Upper lobe of right lung (tissue), 1 donor: ENCODE results near the gene NDUFS6. TPM values are rescaled to one million over a fixed set of nuclear protein-coding genes. Genes with fewer than 3 reads are reported as not detected.

ENCODE experiments used
- ATAC-seq: fragments of 200-7000 bp; cut with Tn5 transposase; one replicate; pipeline ENCODE4 v1.9.1; 2020; ENCODE audit warnings: mild to moderate bottlenecking, moderate library complexity
- DNase-seq: peaks from one replicate; pipeline ENCODE4 v3.0.0-alpha.2; 2020
- H3K27ac ChIP-seq: fragments of 200-600 bp; one replicate; pipeline ENCODE4 v1.8.0; 2022
- H3K27me3 ChIP-seq: fragments of 200-600 bp; one replicate; pipeline ENCODE4 v1.8.0; 2022; ENCODE audit warnings: mild to moderate bottlenecking
- H3K36me3 ChIP-seq: fragments of 200-600 bp; one replicate; pipeline ENCODE4 v1.8.0; 2022
- H3K4me1 ChIP-seq: fragments of 200-600 bp; one replicate; pipeline ENCODE4 v1.8.0; 2022
- H3K4me3 ChIP-seq: fragments of 200-600 bp; one replicate; pipeline ENCODE4 v1.8.0; 2022; ENCODE audit warnings: mild to moderate bottlenecking
- H3K9me3 ChIP-seq: fragments of 200-600 bp; one replicate; pipeline ENCODE4 v1.8.0; 2022
- CTCF ChIP-seq: fragments of 200-600 bp; IDR thresholded peaks from one replicate; pipeline ENCODE4 v1.8.0; 2022; ENCODE audit warnings: antibody characterized with exemption
- intact Hi-C: fragments of 100-400 bp; cut with DNase I; formaldehyde crosslinking; loops from one replicate; pipeline ENCODE4 v1.11.0; 2022
- total RNA-seq: library from RNA; stranded (reverse); fragmentation: NEBNext Ultra II Directional; extraction: Animal tissue kit (Norgen Biotek cat#: 25700); gene quantifications from one replicate; pipeline ENCODE4 v1.2.1, GENCODE V29; 2021
- donor health status: DM: no; HTN: yes; CAD: no; lungs with severe emphysema.

The NDUFS6 gene
- total RNA-seq, 1 donor from 2014 or later = 23.5 TPM

DNA sequence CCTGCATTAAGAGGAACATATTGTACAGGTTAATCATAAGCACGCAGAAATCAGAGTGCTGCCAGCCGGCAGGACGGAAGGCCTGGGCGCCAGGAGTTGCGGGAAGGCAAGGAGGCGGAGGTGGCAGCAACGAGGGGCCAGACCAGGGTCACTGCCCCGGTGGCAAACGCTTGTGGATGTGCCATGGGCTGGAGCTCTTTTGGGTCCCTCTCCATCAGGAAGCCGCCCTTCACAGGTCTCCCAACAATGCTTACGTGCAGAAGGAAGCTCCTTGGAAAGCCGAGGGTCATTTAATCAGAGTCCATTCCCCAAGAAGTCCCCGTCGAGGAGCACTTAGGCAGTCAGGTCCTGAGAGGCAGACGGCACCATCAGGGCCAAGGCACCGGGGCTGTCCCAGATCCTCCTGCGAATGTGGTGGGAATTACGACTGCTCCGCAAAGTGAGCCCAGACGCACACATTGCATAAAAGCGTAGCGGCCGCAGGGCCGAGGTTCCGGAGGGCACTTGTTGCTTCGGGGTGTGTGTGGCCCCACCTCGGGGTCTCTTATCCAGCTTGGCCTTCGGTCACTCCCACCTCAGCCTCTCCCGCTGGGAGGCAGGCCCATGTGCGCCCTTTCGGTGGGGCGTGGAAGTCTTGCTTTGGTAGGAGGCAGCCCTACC is 22.1 kb upstream of the NDUFS6 start:
- no peak for DNase-seq

DNA sequence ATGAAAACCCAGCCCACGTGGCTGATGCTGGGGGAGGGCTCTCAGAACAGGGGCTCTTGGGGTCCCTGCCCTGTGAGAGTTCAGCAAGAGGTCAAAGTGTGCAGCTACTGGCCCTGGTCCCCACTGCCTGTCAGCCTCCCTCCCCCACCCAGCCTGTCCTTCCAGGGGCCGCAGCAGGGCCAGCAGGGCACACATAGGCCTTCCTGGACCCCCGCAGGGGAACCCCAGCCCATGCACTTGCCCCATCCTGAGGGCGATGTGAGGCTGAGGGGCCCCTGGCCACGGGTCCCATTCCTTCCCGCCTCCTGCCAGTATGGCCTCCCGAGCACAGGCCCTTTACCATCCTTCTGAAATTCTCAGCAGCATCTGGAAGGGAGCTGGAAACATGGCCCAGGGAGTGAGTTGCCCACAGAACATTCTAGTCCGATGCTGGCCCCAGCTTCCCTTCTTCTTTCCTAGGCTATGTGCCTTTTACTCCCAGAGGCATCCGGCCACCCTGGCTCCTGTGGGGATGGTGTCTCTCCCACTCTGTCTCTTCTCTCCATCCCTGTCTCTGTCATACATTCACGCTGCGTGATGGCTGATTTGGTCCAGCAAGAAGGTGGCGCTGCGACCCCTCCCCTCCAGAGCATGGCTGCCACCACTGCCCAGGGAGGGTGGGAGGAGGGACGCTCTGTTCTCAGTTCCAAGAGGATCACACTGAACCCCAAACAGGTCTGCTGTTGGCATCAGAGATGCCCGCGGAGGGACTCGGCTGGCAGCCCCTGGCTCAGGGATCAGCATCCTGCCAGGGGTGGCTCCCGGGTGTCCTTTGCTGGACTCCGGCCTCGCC is 21.2 kb upstream of the NDUFS6 start:
- no peaks in the 10 kb centered on the region for H3K9me3 ChIP-seq
- no peak for ATAC-seq
- H3K4me1 ChIP-seq = no peaks in the 10 kb centered on the region
- H3K36me3 ChIP-seq = no peaks in the 10 kb centered on the region
- H3K4me3 ChIP-seq = no peak overlapping the region
- no peak overlapping the region for H3K27ac ChIP-seq
- intact Hi-C loops = no loop called here
- DNase-seq = no peak
- TF ChIP-seq CTCF = no peak
- H3K27me3 ChIP-seq = peaks cover 17% of the 10 kb centered on the region

More for the DNA sequence above, 22.1 kb upstream of the NDUFS6 start:
- no peaks in the 10 kb centered on the region for H3K9me3 ChIP-seq
- H3K36me3 ChIP-seq = no peaks in the 10 kb centered on the region
- intact Hi-C loops = no loop called here
- H3K4me3 ChIP-seq = no peak overlapping the region
- no peaks in the 10 kb centered on the region for H3K4me1 ChIP-seq
- peaks cover 13% of the 10 kb centered on the region for H3K27me3 ChIP-seq
- no peak for TF ChIP-seq CTCF
- no peak overlapping the region for H3K27ac ChIP-seq
- ATAC-seq = no peak

GRCh38 chr5:1780614-1780930 is 20.6 kb upstream of the NDUFS6 start:
- Histone ChIP-seq H3K27me3 (peaks cover 17% of the 10 kb centered on the region), H3K36me3 (no peaks in the 10 kb centered on the region), H3K27ac (no peak overlapping the region), H3K4me1 (no peaks in the 10 kb centered on the region), H3K9me3 (no peaks in the 10 kb centered on the region), H3K4me3 (no peak overlapping the region)
- no peak for TF ChIP-seq CTCF
- intact Hi-C loops = no loop called here
- DNase-seq (no peak), ATAC-seq (no peak)

DNA sequence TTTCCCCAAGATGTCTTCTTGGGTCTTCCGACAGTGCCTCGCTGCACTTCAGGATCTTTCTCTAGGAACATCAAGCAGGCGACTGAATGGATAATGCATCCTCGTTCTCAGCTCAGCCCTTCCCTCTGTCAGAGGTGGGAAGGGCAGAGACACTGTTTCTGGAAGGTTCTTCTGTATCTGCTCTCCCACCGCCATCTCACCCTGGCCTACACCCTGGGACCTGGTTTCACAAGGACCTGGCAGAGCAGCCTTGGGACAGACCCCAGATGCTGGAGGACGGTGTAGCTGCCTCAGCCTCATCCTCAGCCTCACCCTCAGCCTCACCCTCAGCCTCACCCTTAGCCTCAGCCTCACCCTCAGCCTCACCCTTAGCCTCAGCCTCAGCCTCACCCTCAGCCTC is 20.1 kb upstream of the NDUFS6 start:
- Histone ChIP-seq H3K9me3 (no peaks in the 10 kb centered on the region), H3K4me3 (no peak overlapping the region), H3K4me1 (no peaks in the 10 kb centered on the region), H3K27ac (no peak overlapping the region), H3K36me3 (no peaks in the 10 kb centered on the region), H3K27me3 (peaks cover 17% of the 10 kb centered on the region)
- ATAC-seq (no peak), DNase-seq (no peak)
- intact Hi-C loops = no loop called here
- no peak for TF ChIP-seq CTCF

GRCh38 chr5:1781726-1782384 is 19.4 kb upstream of the NDUFS6 start:
- ATAC-seq (no peak), DNase-seq (no peak)
- no peaks in the 10 kb centered on the region for H3K36me3 ChIP-seq
- peaks cover 21% of the 10 kb centered on the region for H3K27me3 ChIP-seq
- no peak overlapping the region for H3K4me3 ChIP-seq
- H3K9me3 ChIP-seq = no peaks in the 10 kb centered on the region
- TF ChIP-seq CTCF = no peak
- no peaks in the 10 kb centered on the region for H3K4me1 ChIP-seq
- no peak overlapping the region for H3K27ac ChIP-seq
- intact Hi-C loops = no loop called here
